ENCODE measurements around the gene SMAD7. TPM values are rescaled to one million over a fixed set of nuclear protein-coding genes. Genes with fewer than 3 reads are reported as not detected.
A peak's percentile ranks its signal among the peaks of the same experiment; 100 is the strongest.

SMAD7 gene
- total and polyA plus RNA-seq, 10 of the 15 experiments (the other 5 are each of a cell fraction or from before 2014, with no cell fraction given): 1.3 to 22.5 (median 8.0) TPM

DNA sequence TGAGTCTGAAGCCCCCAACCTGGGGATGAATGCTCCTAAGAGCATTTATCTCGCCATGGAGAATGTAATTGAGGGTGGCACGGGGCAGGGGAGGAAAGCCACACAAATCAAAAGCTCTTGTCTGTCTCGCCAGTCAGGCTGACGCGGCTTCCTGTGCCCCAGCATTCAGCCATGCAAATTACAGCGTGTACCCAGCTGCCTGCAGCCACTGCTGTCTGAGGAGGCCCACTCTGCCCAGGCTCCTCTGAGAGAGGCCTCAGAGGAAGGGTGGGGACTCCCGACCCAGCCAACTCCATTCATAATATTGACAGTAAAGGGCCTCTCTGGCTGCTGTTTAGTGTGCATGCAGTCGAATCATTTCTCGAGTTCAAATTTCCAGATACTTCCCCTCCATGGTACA, 22.0 kb downstream of the SMAD7 start (continued):
- TF ChIP-seq ZNF592 (IDR thresholded peaks at IDR 0.05) (no peak), CHD4 (IDR thresholded peaks at IDR 0.05) (no peak), IRF3 (IDR thresholded peaks at IDR 0.05) (no peak), GABPA (IDR thresholded peaks at IDR 0.05; ENCODE audit: low read depth) (no peak), MAX (IDR thresholded peaks at IDR 0.05; ENCODE audit: low read depth, low read length) (no peak), NR2C2 (IDR thresholded peaks at IDR 0.05; ENCODE audit: borderline replicate concordance, control insufficient read depth, insufficient read length, low read depth) (no peak), SPI1 (IDR thresholded peaks at IDR 0.05; ENCODE audit: borderline replicate concordance, insufficient read depth, low read depth, low read length) (no peak), RFX5 (IDR thresholded peaks at IDR 0.05; ENCODE audit: low read depth, low read length) (no peak), HDAC2 (IDR thresholded peaks at IDR 0.05) (no peak), FOXK2 (IDR thresholded peaks at IDR 0.05) (no peak), ZNF274 (IDR thresholded peaks at IDR 0.05; ENCODE audit: insufficient read depth, insufficient read length) (no peak), SKIL (IDR thresholded peaks at IDR 0.05; ENCODE audit: low read depth, poor library complexity, severe bottlenecking) (peak; percentile 61), SMAD5 (IDR thresholded peaks at IDR 0.05; ENCODE audit: low read depth) (no peak), POLR2A (IDR thresholded peaks at IDR 0.05; ENCODE audit: low read depth, low read length) (peak; percentile 70), SMARCA5 (IDR thresholded peaks at IDR 0.05) (no peak), EP300 (IDR thresholded peaks at IDR 0.05; ENCODE audit: borderline replicate concordance in 1 of 2, control insufficient read depth in 1 of 2, low read depth in 2 of 2, low read length in 2 of 2) (no peak), EZH2 (IDR thresholded peaks at IDR 0.05; ENCODE audit: borderline replicate concordance, control insufficient read depth, low read depth, low read length) (no peak), JUND (IDR thresholded peaks at IDR 0.05; ENCODE audit: low read depth, low read length) (no peak)
- TF ChIP-seq, protein P1, sequence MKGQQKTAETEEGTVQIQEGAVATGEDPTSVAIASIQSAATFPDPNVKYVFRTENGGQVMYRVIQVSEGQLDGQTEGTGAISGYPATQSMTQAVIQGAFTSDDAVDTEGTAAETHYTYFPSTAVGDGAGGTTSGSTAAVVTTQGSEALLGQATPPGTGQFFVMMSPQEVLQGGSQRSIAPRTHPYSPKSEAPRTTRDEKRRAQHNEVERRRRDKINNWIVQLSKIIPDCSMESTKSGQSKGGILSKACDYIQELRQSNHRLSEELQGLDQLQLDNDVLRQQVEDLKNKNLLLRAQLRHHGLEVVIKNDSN (IDR thresholded peaks at IDR 0.05; ENCODE audit: borderline replicate concordance, extremely low read length, insufficient read depth, low read depth, low read length): no peak
- TF ChIP-seq, protein P2, sequence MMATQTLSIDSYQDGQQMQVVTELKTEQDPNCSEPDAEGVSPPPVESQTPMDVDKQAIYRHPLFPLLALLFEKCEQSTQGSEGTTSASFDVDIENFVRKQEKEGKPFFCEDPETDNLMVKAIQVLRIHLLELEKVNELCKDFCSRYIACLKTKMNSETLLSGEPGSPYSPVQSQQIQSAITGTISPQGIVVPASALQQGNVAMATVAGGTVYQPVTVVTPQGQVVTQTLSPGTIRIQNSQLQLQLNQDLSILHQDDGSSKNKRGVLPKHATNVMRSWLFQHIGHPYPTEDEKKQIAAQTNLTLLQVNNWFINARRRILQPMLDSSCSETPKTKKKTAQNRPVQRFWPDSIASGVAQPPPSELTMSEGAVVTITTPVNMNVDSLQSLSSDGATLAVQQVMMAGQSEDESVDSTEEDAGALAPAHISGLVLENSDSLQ (IDR thresholded peaks at IDR 0.05): peak; percentile 54
